A673 (cell line): ENCODE results near the gene EBF4.

ENCODE experiments used
- EZH2 ChIP-seq: fragments of 200-600 bp; sonication (generic); IDR thresholded peaks from 2 replicates; pipeline ENCODE4 v1.6.1; 2017; ENCODE audit warnings: borderline replicate concordance, low read depth, mild to moderate bottlenecking, mixed read lengths, antibody characterized with exemption, low read length; ENCODE audit not compliant: poor library complexity, severe bottlenecking
- TF ChIP-seq, protein P1 (sequence below): fragments of 300-800, 200-600 bp; sonication (generic); conservative IDR thresholded peaks from 2 replicates; pipeline ENCODE4 v1.5.1; 2017; ENCODE audit warnings: low read depth, mild to moderate bottlenecking, antibody characterized with exemption, low read length, moderate library complexity, mixed read lengths

DNA sequence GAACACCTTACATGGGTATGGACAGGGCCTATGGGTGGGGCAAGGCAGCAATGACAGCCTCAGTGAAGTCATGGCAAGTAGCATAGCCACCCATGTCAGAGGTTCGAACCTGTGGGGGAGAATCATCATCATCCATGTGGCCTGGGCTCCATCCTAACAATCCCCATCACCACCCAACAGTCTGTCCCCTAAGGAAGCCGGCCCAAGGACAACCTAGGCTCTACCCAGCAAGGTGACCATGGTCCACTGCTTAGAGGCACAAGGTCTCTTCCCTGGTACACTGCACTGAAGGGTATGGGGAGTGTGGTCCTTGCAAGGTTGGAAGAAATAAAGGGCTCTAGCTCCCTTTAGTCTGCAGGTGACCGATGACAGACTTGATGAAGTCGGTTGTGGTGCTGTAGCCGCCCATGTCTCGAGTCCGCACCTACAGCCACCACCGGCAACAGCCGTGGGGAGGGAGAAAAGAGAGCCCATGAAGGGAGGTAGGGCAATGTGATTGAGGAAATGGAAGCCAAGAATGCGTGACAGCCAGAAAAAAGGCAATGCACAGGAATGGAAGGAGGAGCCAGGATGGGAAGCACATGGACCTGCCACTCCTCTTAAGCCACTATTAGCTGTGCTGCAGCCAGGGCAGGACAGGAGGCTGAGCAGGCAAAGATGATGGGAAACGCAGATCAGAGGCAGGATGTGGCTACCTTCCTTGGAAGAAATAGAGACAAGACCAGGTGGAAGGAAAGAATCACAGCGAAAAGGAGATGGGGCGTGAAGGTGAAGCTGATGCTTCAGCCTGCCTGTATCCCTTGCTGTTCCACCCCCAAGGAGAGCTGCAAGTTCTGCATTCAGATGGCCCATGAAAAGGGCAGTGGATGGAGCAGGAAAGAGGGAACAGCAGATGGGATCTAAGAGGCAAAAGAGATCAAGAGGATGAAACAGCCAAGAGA lies 33.9 kb upstream of the EBF4 start:
- TF ChIP-seq, protein P1, sequence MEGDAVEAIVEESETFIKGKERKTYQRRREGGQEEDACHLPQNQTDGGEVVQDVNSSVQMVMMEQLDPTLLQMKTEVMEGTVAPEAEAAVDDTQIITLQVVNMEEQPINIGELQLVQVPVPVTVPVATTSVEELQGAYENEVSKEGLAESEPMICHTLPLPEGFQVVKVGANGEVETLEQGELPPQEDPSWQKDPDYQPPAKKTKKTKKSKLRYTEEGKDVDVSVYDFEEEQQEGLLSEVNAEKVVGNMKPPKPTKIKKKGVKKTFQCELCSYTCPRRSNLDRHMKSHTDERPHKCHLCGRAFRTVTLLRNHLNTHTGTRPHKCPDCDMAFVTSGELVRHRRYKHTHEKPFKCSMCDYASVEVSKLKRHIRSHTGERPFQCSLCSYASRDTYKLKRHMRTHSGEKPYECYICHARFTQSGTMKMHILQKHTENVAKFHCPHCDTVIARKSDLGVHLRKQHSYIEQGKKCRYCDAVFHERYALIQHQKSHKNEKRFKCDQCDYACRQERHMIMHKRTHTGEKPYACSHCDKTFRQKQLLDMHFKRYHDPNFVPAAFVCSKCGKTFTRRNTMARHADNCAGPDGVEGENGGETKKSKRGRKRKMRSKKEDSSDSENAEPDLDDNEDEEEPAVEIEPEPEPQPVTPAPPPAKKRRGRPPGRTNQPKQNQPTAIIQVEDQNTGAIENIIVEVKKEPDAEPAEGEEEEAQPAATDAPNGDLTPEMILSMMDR: no peak
- TF ChIP-seq EZH2: no peak
